Ramos (cell line): Measurements from ENCODE around the gene MEGF11.

ENCODE experiments used
- in situ Hi-C: fragments of 300-500 bp; cut with MboI; formaldehyde crosslinking; loops from one replicate; pipeline ENCODE4 v1.14.3; 2022; ENCODE audit warnings: low sequenced_read_pairs; ENCODE audit not compliant: unreplicated experiment

MEGF11 gene

GRCh38 chr15:66046751-66047150 lies 206.8 kb downstream of the MEGF11 start:
- in situ Hi-C loops, result no loop called here

- in situ Hi-C loops, result no loop called here
Measured at GRCh38 chr15:66046326-66046725, 207.2 kb downstream of the MEGF11 start.

- in situ Hi-C loops, result no loop called here
Measured at GRCh38 chr15:66045542-66045941, 208.0 kb downstream of the MEGF11 start.

- in situ Hi-C loops, result no loop called here
Measured at GRCh38 chr15:66044837-66045236, 208.7 kb downstream of the MEGF11 start.

- in situ Hi-C loops, result no loop called here
Measured at GRCh38 chr15:66043264-66043663, 210.3 kb downstream of the MEGF11 start.

GRCh38 chr15:66042624-66043023 lies 210.9 kb downstream of the MEGF11 start:
- in situ Hi-C loops, result no loop called here

- in situ Hi-C loops, result no loop called here
Measured at GRCh38 chr15:66041276-66041675, 212.3 kb downstream of the MEGF11 start.

- in situ Hi-C loops, result no loop called here
Measured at GRCh38 chr15:66040211-66040892, 213.2 kb downstream of the MEGF11 start.

- in situ Hi-C loops, result no loop called here
Measured at GRCh38 chr15:66039117-66039871, 214.3 kb downstream of the MEGF11 start.

- in situ Hi-C loops, result no loop called here
Measured at GRCh38 chr15:66038387-66039116, 215.0 kb downstream of the MEGF11 start.

GRCh38 chr15:66036859-66037258 lies 216.7 kb downstream of the MEGF11 start:
- in situ Hi-C loops, result no loop called here

- in situ Hi-C loops, result no loop called here
Measured at GRCh38 chr15:66035901-66036300, 217.6 kb downstream of the MEGF11 start.

GRCh38 chr15:66033143-66033542 lies 220.4 kb downstream of the MEGF11 start:
- in situ Hi-C loops, result no loop called here

- in situ Hi-C loops, result no loop called here
Measured at GRCh38 chr15:66032006-66032405, 221.5 kb downstream of the MEGF11 start.

GRCh38 chr15:66030650-66031049 lies 222.9 kb downstream of the MEGF11 start:
- in situ Hi-C loops, result no loop called here

GRCh38 chr15:66029650-66030049 lies 223.9 kb downstream of the MEGF11 start:
- in situ Hi-C loops, result no loop called here

- in situ Hi-C loops, result no loop called here
Measured at GRCh38 chr15:66027268-66027805, 226.2 kb downstream of the MEGF11 start.

- in situ Hi-C loops, result no loop called here
Measured at GRCh38 chr15:66025972-66026371, 227.6 kb downstream of the MEGF11 start.

- in situ Hi-C loops, result no loop called here
Measured at GRCh38 chr15:66025015-66025452, 228.5 kb downstream of the MEGF11 start.

GRCh38 chr15:66024116-66024515 lies 229.4 kb downstream of the MEGF11 start:
- in situ Hi-C loops, result no loop called here
